HCT116 (cell line): ENCODE results near the gene PRPF40B. TPM values are rescaled to one million over a fixed set of nuclear protein-coding genes. Genes with fewer than 3 reads are reported as not detected.
A peak's percentile ranks its signal among the peaks of the same experiment; 100 is the strongest.

ENCODE experiments used
- ATAC-seq: fragments of 200-7000 bp; cut with Tn5 transposase; 2 replicates; pipeline ENCODE4 v1.9.1; 2020; ENCODE audit warnings: mild to moderate bottlenecking, moderate library complexity
- BruUV-seq: library from RNA; stranded (reverse); fragments of 400-500 nt; replicated peaks from 2 replicates; lab custom pipeline; 2021; lab: Mats Ljungman, UMichigan
- CTCF ChIA-PET: fragments of 300-600 bp; sonication (Branson Sonifier 250); formaldehyde crosslinking; loops from one replicate; lab custom pipeline; 2021; ENCODE audit warnings: antibody characterized with exemption; lab: Charles Lee
- POLR2A ChIA-PET: fragments of 300-600, 350-600 bp; sonication (Branson Sonifier 250); formaldehyde crosslinking; loops from one replicate; lab custom pipeline; 2021; ENCODE audit warnings: antibody characterized with exemption; lab: Charles Lee
- RAD21 ChIA-PET, 2 experiments: fragments of 300-600 bp; sonication (Branson Sonifier 250); formaldehyde crosslinking; loops; one replicate each; lab custom pipeline; 2023; ENCODE audit warnings: low total read pairs in 2 of 2; ENCODE audit not compliant: uncharacterized antibody in 2 of 2, unreplicated experiment in 2 of 2, low non-redundant PET in 1 of 2; lab: Charles Lee
- DNase-seq: peaks from one replicate; pipeline ENCODE4 v3.0.0-alpha.2; 2010; ENCODE audit warnings: low read depth, low spot score
- H2AFZ ChIP-seq: fragments of 200-600 bp; shearing (Covaris generic), sonication (generic); 2 replicates; pipeline ENCODE4 v1.6.1; 2017; ENCODE audit warnings: low read depth, mixed run types, mixed read lengths, antibody characterized with exemption, low read length; ENCODE audit not compliant: poor library complexity, severe bottlenecking
- H3K27ac ChIP-seq: 2 replicates; pipeline ENCODE4 v1.5.1; 2012; ENCODE audit warnings: low read depth, low read length
- H3K27me3 ChIP-seq: fragments of 200-600 bp; sonication (generic); 2 replicates; pipeline ENCODE4 v1.6.1; 2016; ENCODE audit warnings: mixed run types, low read length, mixed read lengths; ENCODE audit not compliant: insufficient read depth
- H3K36me3 ChIP-seq, 2 experiments: fragments of 200-500 bp in 1 of 2; fragments of 200-600 bp in 1 of 2; sonication (Bioruptor generic) in 1 of 2; sonication (generic) in 1 of 2; 2 replicates each; pipeline versions ENCODE4 v1.5.1 to v1.6.1; 2014 to 2016; ENCODE audit warnings: low read length in 2 of 2, inconsistent platforms in 1 of 2, mixed read lengths in 1 of 2, mixed run types in 1 of 2; ENCODE audit not compliant: insufficient read depth in 2 of 2, control insufficient read depth in 1 of 2
- H3K4me1 ChIP-seq, 2 experiments: fragments of 200-600 bp in 1 of 2; sonication (generic) in 1 of 2; 2 replicates each; pipeline versions ENCODE4 v1.5.1 to v1.6.1; 2012 to 2017; ENCODE audit warnings: low read length in 2 of 2, inconsistent platforms in 1 of 2, mild to moderate bottlenecking in 1 of 2, mixed read lengths in 1 of 2, mixed run types in 1 of 2, moderate library complexity in 1 of 2; ENCODE audit not compliant: insufficient read depth in 2 of 2, control insufficient read depth in 1 of 2
- H3K4me2 ChIP-seq: fragments of 200-600 bp; sonication (generic); 2 replicates; pipeline ENCODE4 v1.6.1; 2017; ENCODE audit warnings: mixed run types, low read length, mixed read lengths
- H3K4me3 ChIP-seq, 2 experiments: fragments of 200-600 bp in 1 of 2; sonication (generic) in 1 of 2; replicated peaks in 1 of 2; 2 replicates each; pipeline ENCODE4 v1.5.1; 2011 to 2016; ENCODE audit warnings: low read length in 2 of 2, control low read depth in 1 of 2, low read depth in 1 of 2, mild to moderate bottlenecking in 1 of 2, mixed read lengths in 1 of 2, mixed run types in 1 of 2
- H3K79me2 ChIP-seq: fragments of 200-600 bp; sonication (generic); 2 replicates; pipeline ENCODE4 v1.6.1; 2017; ENCODE audit warnings: mild to moderate bottlenecking, mixed run types, low read length, moderate library complexity, mixed read lengths; ENCODE audit not compliant: insufficient read depth
- H3K9ac ChIP-seq: fragments of 200-600 bp; sonication (generic); 2 replicates; pipeline ENCODE4 v1.6.1; 2016; ENCODE audit warnings: low read length, mixed read lengths
- H3K9me2 ChIP-seq: fragments of 200-600 bp; sonication (generic), shearing (Covaris generic); 2 replicates; pipeline ENCODE4 v1.6.1; 2017; ENCODE audit warnings: mixed run types, mild to moderate bottlenecking, moderate library complexity; ENCODE audit not compliant: insufficient read depth
- H3K9me3 ChIP-seq, 2 experiments: fragments of 200-500 bp in 1 of 2; fragments of 200-600 bp in 1 of 2; sonication (Bioruptor generic) in 1 of 2; sonication (generic) in 1 of 2; 2 replicates each; pipeline ENCODE4 v1.6.1; 2014 to 2017; ENCODE audit warnings: low read length in 2 of 2, mixed read lengths in 2 of 2, inconsistent platforms in 1 of 2, low read depth in 1 of 2, mild to moderate bottlenecking in 1 of 2, mixed run types in 1 of 2, moderate library complexity in 1 of 2; ENCODE audit not compliant: control insufficient read depth in 1 of 2, insufficient read depth in 1 of 2
- H4K20me1 ChIP-seq: fragments of 200-600 bp; sonication (generic), shearing (Covaris generic); 2 replicates; pipeline ENCODE4 v1.6.1; 2017; ENCODE audit warnings: mixed run types, mild to moderate bottlenecking, moderate library complexity; ENCODE audit not compliant: insufficient read depth
- CTCF ChIP-seq, 3 experiments: fragments of 200-600 bp in 1 of 3; sonication (generic) in 1 of 3; IDR thresholded peaks in 2 of 3; conservative IDR thresholded peaks in 1 of 3; 2 replicates each; pipeline ENCODE4 v1.5.1; 2012 to 2017; ENCODE audit warnings: low read depth in 2 of 3, low read length in 2 of 3, antibody characterized with exemption in 1 of 3, borderline replicate concordance in 1 of 3, control low read depth in 1 of 3, mild to moderate bottlenecking in 1 of 3, mixed read lengths in 1 of 3, mixed run types in 1 of 3, moderate library complexity in 1 of 3; ENCODE audit not compliant: insufficient read depth in 1 of 3
- ELF1 ChIP-seq: IDR thresholded peaks from 2 replicates; pipeline ENCODE4 v1.6.1; 2012; ENCODE audit warnings: low read depth, borderline replicate concordance
- EZH2 ChIP-seq: fragments of 200-600 bp; sonication (generic); IDR thresholded peaks from 2 replicates; pipeline ENCODE4 v1.6.1; 2017; ENCODE audit warnings: antibody characterized with exemption, mixed run types
- EZH2phosphoT487 ChIP-seq: fragments of 200-600 bp; IDR thresholded peaks from 2 replicates; pipeline ENCODE4 v1.6.1; 2018; ENCODE audit warnings: antibody characterized with exemption, borderline replicate concordance
- JUND ChIP-seq: IDR thresholded peaks from 2 replicates; pipeline ENCODE4 v1.6.1; 2012
- POLR2AphosphoS5 ChIP-seq: IDR thresholded peaks from 2 replicates; pipeline ENCODE4 v1.6.1; 2011; ENCODE audit warnings: mild to moderate bottlenecking, low read depth, low read length, moderate library complexity
- SRF ChIP-seq: IDR thresholded peaks from 2 replicates; pipeline ENCODE4 v1.6.1; 2012; ENCODE audit warnings: low read depth
- ZNF274 ChIP-seq: fragments of 200-500 bp; sonication (Bioruptor generic); IDR thresholded peaks from 2 replicates; pipeline ENCODE4 v1.6.1; 2014; ENCODE audit warnings: mild to moderate bottlenecking, low read depth, low read length, inconsistent platforms
- intact Hi-C: fragments of 100-400 bp; cut with micrococcal nuclease; formaldehyde crosslinking; loops from 2 replicates; pipeline ENCODE4 v1.10.0; 2022
- total RNA-seq: library from RNA; stranded (reverse); gene quantifications from one replicate; pipeline ENCODE4 v1.2.1, GENCODE V29; 2021; ENCODE audit not compliant: unreplicated experiment

Gene PRPF40B
- total RNA-seq, 1 experiment from 2014 or later = 29.0 TPM

- Histone ChIP-seq H4K20me1 (no peaks in the 10 kb centered on the region), H3K79me2 (no peaks in the 10 kb centered on the region; the same call in 1 of the 2 replicates), H3K9me2 (no peaks in the 10 kb centered on the region), H3K9ac (no peak overlapping the region), H3K4me2 (no peak overlapping the region), H3K27me3 (no peaks in the 10 kb centered on the region), H3K27ac (no peak overlapping the region), H2AFZ (no peak overlapping the region), H3K9me3 (no peaks in the 10 kb centered on the region), H3K4me3 (no peak overlapping the region), H3K4me1 (peaks cover 1 to 2% of the 10 kb centered on the region in 2 experiments; a peak in 2 of 4 replicates), H3K36me3 (peaks cover 0 to 2% of the 10 kb centered on the region in 2 experiments; a peak in 1 of 4 replicates)
- intact Hi-C loops = no loop called here
- TF ChIP-seq POLR2AphosphoS5 (no peak), ZNF274 (no peak), EZH2phosphoT487 (no peak), EZH2 (no peak), ELF1 (no peak), SRF (no peak), JUND (no peak)
- BruUV-seq = no TSS peak
- ChIA-PET RAD21 (no interaction called here), POLR2A (no interaction called here), CTCF (no interaction called here)
- no peak for ATAC-seq
- DNase-seq = no peak
Observed at GRCh38 chr12:49585477-49586459, 37.6 kb upstream of the PRPF40B start.

GRCh38 chr12:49587174-49587908, 36.0 kb upstream of the PRPF40B start:
- H4K20me1 ChIP-seq = no peaks in the 10 kb centered on the region
- ChIA-PET POLR2A (no interaction called here), RAD21 (no interaction called here), CTCF (no interaction called here)
- H3K9ac ChIP-seq = no peak overlapping the region
- intact Hi-C loops = no loop called here
- TF ChIP-seq CTCF (IDR thresholded peaks at IDR 0.05 in 2 of 3, conservative IDR thresholded peaks at IDR 0.05 in 1 of 3; ENCODE audit: borderline replicate concordance in 1 of 3, insufficient read depth in 1 of 3, low read depth in 2 of 3, low read length in 2 of 3) = peak in 1 of 3 experiments; percentile 8; a peak in 1 of 6 replicates
- no peak for TF ChIP-seq SRF
- no peaks in the 10 kb centered on the region for H3K9me3 ChIP-seq
- H2AFZ ChIP-seq = no peak overlapping the region
- no peaks in the 10 kb centered on the region for H3K79me2 ChIP-seq
- no peak; the same call in 1 of the 2 replicates for ATAC-seq
- H3K27ac ChIP-seq = no peak overlapping the region
- no TSS peak for BruUV-seq
- H3K36me3 ChIP-seq = peaks cover 0 to 2% of the 10 kb centered on the region in 2 experiments; a peak in 1 of 4 replicates
- H3K4me1 ChIP-seq = no peaks in the 10 kb centered on the region
- no peak overlapping the region for H3K4me2 ChIP-seq
- H3K9me2 ChIP-seq = no peaks in the 10 kb centered on the region
- H3K4me3 ChIP-seq = no peak overlapping the region
- DNase-seq = no peak
- H3K27me3 ChIP-seq = no peaks in the 10 kb centered on the region
